Keratinocyte (primary cell): ENCODE results near the gene GARNL3. TPM values are rescaled to one million over a fixed set of nuclear protein-coding genes. Genes with fewer than 3 reads are reported as not detected.

Source experiments
- DNase-seq: peaks from one replicate; pipeline ENCODE4 v3.0.0-alpha.2; 2011; ENCODE audit warnings: low read depth, missing footprints, low spot score
- FAIRE-seq: peaks from 2 replicates; lab custom pipeline; 2011; peaks lifted over from hg19 to GRCh38; lab: Jason Lieb, UNC
- H2AFZ ChIP-seq: 2 replicates; pipeline ENCODE4 v1.6.0; 2012; ENCODE audit warnings: low read length, control low read depth, inconsistent platforms; ENCODE audit not compliant: control insufficient read depth
- H3K27ac ChIP-seq: 2 replicates; pipeline ENCODE4 v1.5.1; 2011; ENCODE audit warnings: low read length; ENCODE audit not compliant: control insufficient read depth, insufficient read depth
- H3K27me3 ChIP-seq: 3 replicates; pipeline ENCODE4 v1.6.0; 2011; ENCODE audit warnings: low read length; ENCODE audit not compliant: control insufficient read depth, insufficient read depth; ENCODE audit errors: extremely low read depth
- H3K36me3 ChIP-seq, 2 experiments: 2 replicates in 1 of 2; 3 replicates in 1 of 2; pipeline ENCODE4 v1.5.1; 2011; ENCODE audit warnings: low read length in 2 of 2, mild to moderate bottlenecking in 1 of 2; ENCODE audit not compliant: control insufficient read depth in 2 of 2, insufficient read depth in 2 of 2; ENCODE audit errors: extremely low read depth in 1 of 2
- H3K4me1 ChIP-seq: 3 replicates; pipeline ENCODE4 v1.5.1; 2011; ENCODE audit warnings: low read length; ENCODE audit not compliant: control insufficient read depth, insufficient read depth; ENCODE audit errors: extremely low read depth
- H3K4me2 ChIP-seq: 3 replicates; pipeline ENCODE4 v1.6.0; 2011; ENCODE audit warnings: low read depth, low read length; ENCODE audit not compliant: control insufficient read depth, insufficient read depth; ENCODE audit errors: extremely low read depth
- H3K4me3 ChIP-seq, 3 experiments: fragments of 200-600 bp in 1 of 3; sonication (generic) in 1 of 3; 2 replicates in 2 of 3; 3 replicates in 1 of 3; pipeline ENCODE4 v1.5.1; 2011 to 2016; ENCODE audit warnings: low read length in 3 of 3, mild to moderate bottlenecking in 3 of 3, control low read depth in 2 of 3, inconsistent platforms in 1 of 3, low read depth in 1 of 3, mixed read lengths in 1 of 3, mixed run types in 1 of 3, moderate library complexity in 1 of 3; ENCODE audit not compliant: control insufficient read depth in 2 of 3, insufficient read depth in 2 of 3; ENCODE audit errors: extremely low read depth in 1 of 3
- H3K79me2 ChIP-seq: 2 replicates; pipeline ENCODE4 v1.6.0; 2012; ENCODE audit warnings: low read length; ENCODE audit not compliant: control insufficient read depth, insufficient read depth
- H3K9ac ChIP-seq: 3 replicates; pipeline ENCODE4 v1.6.0; 2011; ENCODE audit warnings: low read length; ENCODE audit not compliant: control insufficient read depth, insufficient read depth; ENCODE audit errors: extremely low read depth
- H3K9me1 ChIP-seq: 3 replicates; pipeline ENCODE4 v1.6.0; 2011; ENCODE audit warnings: low read length; ENCODE audit not compliant: control insufficient read depth, insufficient read depth; ENCODE audit errors: extremely low read depth
- H3K9me3 ChIP-seq: 2 replicates; pipeline ENCODE4 v1.5.1; 2012; ENCODE audit warnings: low read depth, low read length; ENCODE audit not compliant: control insufficient read depth
- H4K20me1 ChIP-seq: 3 replicates; pipeline ENCODE4 v1.6.0; 2011; ENCODE audit warnings: low read length; ENCODE audit not compliant: control insufficient read depth, insufficient read depth; ENCODE audit errors: extremely low read depth
- EZH2 ChIP-seq: IDR thresholded peaks from one replicate; pipeline ENCODE4 v1.6.1; 2012; ENCODE audit warnings: inconsistent platforms, mild to moderate bottlenecking, low read length, moderate library complexity
- dilution Hi-C: fragments of 300-500 bp; cut with MboI; formaldehyde crosslinking; loops from one replicate; pipeline ENCODE4 v1.7.0; 2020; ENCODE audit warnings: low sequenced_read_pairs; ENCODE audit not compliant: extremely low pct_ligation_motif_present
- polyA plus RNA-seq, 5 experiments: library from polyadenylated mRNA; depleted of rRNA in 3 of 5; stranded (reverse) in 3 of 5; stranded (forward) in 1 of 5; unstranded in 1 of 5; fragments of >200 nt; gene quantifications; 1 replicate in 1 of 5; 2 replicates in 3 of 5; 3 replicates in 1 of 5; pipeline versions ENCODE4 v1.2.1 to v1.2.3, GENCODE V29; 2011 to 2012; ENCODE audit warnings: missing spikeins in 2 of 5, low read depth in 1 of 5, low replicate concordance in 1 of 5
- TF ChIP-seq, protein P1 (sequence below), 3 experiments: IDR thresholded peaks in 1 of 3; conservative IDR thresholded peaks in 1 of 3; optimal IDR thresholded peaks in 1 of 3; 2 replicates in 2 of 3; 3 replicates in 1 of 3; pipeline versions ENCODE3 to v1.5.1; 2011; ENCODE audit warnings: low read length in 3 of 3, mild to moderate bottlenecking in 3 of 3, moderate library complexity in 2 of 3, control low read depth in 1 of 3, inconsistent platforms in 1 of 3; ENCODE audit not compliant: insufficient read depth in 2 of 3; ENCODE audit errors: extremely low read depth in 1 of 3

GARNL3 gene
- polyA plus RNA-seq, 1 donor (not counting 4 experiments of a cell fraction or from before 2014, with no cell fraction given), result 2.4 TPM

DNA sequence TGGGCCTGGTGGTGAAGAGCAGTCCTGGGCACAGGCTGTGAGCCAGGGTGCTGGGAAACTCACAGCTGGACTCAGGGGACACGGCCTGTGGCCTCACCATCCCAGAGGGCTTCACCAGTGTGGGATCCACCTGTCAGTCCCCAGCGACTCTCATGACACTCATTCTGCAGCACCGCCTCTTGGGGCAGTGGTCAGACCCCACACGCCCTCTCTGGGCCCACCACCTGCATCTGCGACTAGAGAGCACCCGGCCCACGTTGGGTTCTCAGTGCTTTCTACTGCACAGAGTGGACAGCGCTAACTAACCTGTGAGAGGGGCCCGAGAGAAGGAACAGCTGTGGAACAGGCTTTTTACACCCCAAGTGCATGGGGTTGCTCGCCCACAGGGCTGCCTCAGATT is 45.8 kb upstream of the GARNL3 start:
- peaks cover 17% of the 10 kb centered on the region for H3K27me3 ChIP-seq
- H3K9me1 ChIP-seq, result no peaks in the 10 kb centered on the region
- H3K4me1 ChIP-seq, result peaks cover 7% of the 10 kb centered on the region
- H3K4me2 ChIP-seq, result no peak overlapping the region
- TF ChIP-seq, protein P1, sequence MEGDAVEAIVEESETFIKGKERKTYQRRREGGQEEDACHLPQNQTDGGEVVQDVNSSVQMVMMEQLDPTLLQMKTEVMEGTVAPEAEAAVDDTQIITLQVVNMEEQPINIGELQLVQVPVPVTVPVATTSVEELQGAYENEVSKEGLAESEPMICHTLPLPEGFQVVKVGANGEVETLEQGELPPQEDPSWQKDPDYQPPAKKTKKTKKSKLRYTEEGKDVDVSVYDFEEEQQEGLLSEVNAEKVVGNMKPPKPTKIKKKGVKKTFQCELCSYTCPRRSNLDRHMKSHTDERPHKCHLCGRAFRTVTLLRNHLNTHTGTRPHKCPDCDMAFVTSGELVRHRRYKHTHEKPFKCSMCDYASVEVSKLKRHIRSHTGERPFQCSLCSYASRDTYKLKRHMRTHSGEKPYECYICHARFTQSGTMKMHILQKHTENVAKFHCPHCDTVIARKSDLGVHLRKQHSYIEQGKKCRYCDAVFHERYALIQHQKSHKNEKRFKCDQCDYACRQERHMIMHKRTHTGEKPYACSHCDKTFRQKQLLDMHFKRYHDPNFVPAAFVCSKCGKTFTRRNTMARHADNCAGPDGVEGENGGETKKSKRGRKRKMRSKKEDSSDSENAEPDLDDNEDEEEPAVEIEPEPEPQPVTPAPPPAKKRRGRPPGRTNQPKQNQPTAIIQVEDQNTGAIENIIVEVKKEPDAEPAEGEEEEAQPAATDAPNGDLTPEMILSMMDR (optimal IDR thresholded peaks at IDR 0.05 in 1 of 3, IDR thresholded peaks at IDR 0.05 in 1 of 3, conservative IDR thresholded peaks at IDR 0.05 in 1 of 3; ENCODE audit: extremely low read depth in 1 of 3, insufficient read depth in 2 of 3, low read length in 3 of 3), result no peak
- no peak for TF ChIP-seq EZH2
- FAIRE-seq, result no peak
- no peaks in the 10 kb centered on the region for H3K36me3 ChIP-seq
- H3K9ac ChIP-seq, result no peak overlapping the region
- no peak overlapping the region for H3K4me3 ChIP-seq
- no peaks in the 10 kb centered on the region for H3K9me3 ChIP-seq
- dilution Hi-C loops, result no loop called here
- DNase-seq, result no peak
- H3K27ac ChIP-seq, result no peak overlapping the region
- H4K20me1 ChIP-seq, result no peaks in the 10 kb centered on the region
- no peak overlapping the region for H2AFZ ChIP-seq
- H3K79me2 ChIP-seq, result no peaks in the 10 kb centered on the region

DNA sequence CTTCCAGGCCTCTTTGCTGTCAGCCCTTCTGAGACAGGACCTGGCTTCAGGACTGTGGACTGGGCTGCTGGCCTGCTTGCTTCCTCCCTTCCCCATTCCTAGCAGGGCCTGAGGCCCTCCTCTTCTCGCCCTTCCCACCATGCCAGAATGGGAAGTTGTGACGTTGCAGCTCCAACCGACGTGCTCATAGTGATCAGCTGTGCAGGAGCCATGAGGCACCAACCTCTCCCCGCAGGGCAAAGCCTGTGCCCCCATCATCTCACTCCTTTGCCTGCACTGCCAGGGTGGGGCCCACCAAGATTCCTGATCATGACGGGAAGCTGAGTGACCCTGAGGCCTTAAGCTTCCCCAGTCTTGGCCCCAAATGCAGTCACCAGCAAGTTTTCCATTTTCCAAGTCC is 45.1 kb upstream of the GARNL3 start:
- Histone ChIP-seq H3K27ac (no peak overlapping the region), H3K9me3 (no peaks in the 10 kb centered on the region), H3K4me1 (peaks cover 10% of the 10 kb centered on the region), H2AFZ (no peak overlapping the region), H3K79me2 (no peaks in the 10 kb centered on the region), H3K9me1 (no peaks in the 10 kb centered on the region), H3K9ac (no peak overlapping the region), H3K4me2 (no peak overlapping the region), H3K27me3 (peaks cover 20% of the 10 kb centered on the region), H4K20me1 (no peaks in the 10 kb centered on the region), H3K36me3 (no peaks in the 10 kb centered on the region), H3K4me3 (no peak overlapping the region)
- FAIRE-seq (no peak), DNase-seq (no peak)
- TF ChIP-seq, protein P1 (optimal IDR thresholded peaks at IDR 0.05 in 1 of 3, IDR thresholded peaks at IDR 0.05 in 1 of 3, conservative IDR thresholded peaks at IDR 0.05 in 1 of 3; ENCODE audit: extremely low read depth in 1 of 3, insufficient read depth in 2 of 3, low read length in 3 of 3), result no peak
- TF ChIP-seq EZH2, result no peak
- dilution Hi-C loops, result no loop called here
